Activated CD8-positive, alpha-beta memory T cell treated with anti-CD3 and anti-CD28 coated beads for 4 hours (primary cell): ENCODE results near the gene SLC28A3.

Experiments
- DNase-seq, 2 donors: peaks; one replicate each; pipeline ENCODE4 v3.0.0-alpha.2; 2020; ENCODE audit warnings: low read depth in 2 of 2

The SLC28A3 gene

GRCh38 chr9:84339503-84339902, 1.1 kb downstream of the SLC28A3 start:
- no peak for DNase-seq

- no peak for DNase-seq
Measured at GRCh38 chr9:84338792-84339191, 1.8 kb downstream of the SLC28A3 start.

GRCh38 chr9:84337252-84337651, 3.3 kb downstream of the SLC28A3 start:
- DNase-seq, result no peak

GRCh38 chr9:84331119-84331809, 9.3 kb downstream of the SLC28A3 start:
- DNase-seq, result no peak

GRCh38 chr9:84330246-84330645, 10.3 kb downstream of the SLC28A3 start:
- DNase-seq, result no peak

GRCh38 chr9:84327184-84327583, 13.4 kb downstream of the SLC28A3 start:
- DNase-seq, result no peak

- no peak for DNase-seq
Measured at GRCh38 chr9:84325347-84325973, 15.1 kb downstream of the SLC28A3 start.

GRCh38 chr9:84324811-84325210, 15.7 kb downstream of the SLC28A3 start:
- DNase-seq, result no peak

GRCh38 chr9:84323858-84324257, 16.7 kb downstream of the SLC28A3 start:
- no peak for DNase-seq

- DNase-seq, result no peak
Measured at GRCh38 chr9:84322828-84323227, 17.7 kb downstream of the SLC28A3 start.

- DNase-seq, result no peak
Measured at GRCh38 chr9:84320231-84320630, 20.3 kb downstream of the SLC28A3 start.

- no peak for DNase-seq
Measured at GRCh38 chr9:84319632-84320031, 20.9 kb downstream of the SLC28A3 start.

- no peak for DNase-seq
Measured at GRCh38 chr9:84318981-84319380, 21.6 kb downstream of the SLC28A3 start.

GRCh38 chr9:84317563-84317962, 23.0 kb downstream of the SLC28A3 start:
- DNase-seq, result no peak

- peak; percentile 4 to 15 for DNase-seq
Measured at GRCh38 chr9:84315278-84315877, 25.2 kb downstream of the SLC28A3 start.

- DNase-seq, result no peak
Measured at GRCh38 chr9:84314306-84314705, 26.3 kb downstream of the SLC28A3 start.

- DNase-seq, result no peak
Measured at GRCh38 chr9:84310883-84311282, 29.7 kb downstream of the SLC28A3 start.

- DNase-seq, result no peak
Measured at GRCh38 chr9:84305497-84306131, 34.9 kb downstream of the SLC28A3 start.

GRCh38 chr9:84304166-84304565, 36.4 kb downstream of the SLC28A3 start:
- no peak for DNase-seq

GRCh38 chr9:84303061-84303460, 37.5 kb downstream of the SLC28A3 start:
- no peak for DNase-seq

- DNase-seq, result no peak
Measured at GRCh38 chr9:84301851-84302250, 38.7 kb downstream of the SLC28A3 start.

GRCh38 chr9:84300271-84300670, 40.3 kb downstream of the SLC28A3 start:
- no peak for DNase-seq
